GM19468 (cell line): Measurements from ENCODE around the gene NEU1.
A peak's percentile ranks its signal among the peaks of the same experiment; 100 is the strongest.
"Not testable (repeated sequence)": the region's sequence is repeated elsewhere in the genome, so short reads cannot be mapped to it uniquely, and the experiment has no call there.

Source experiments
- ATAC-seq: cut with Tn5 transposase; IDR thresholded peaks from one replicate; pipeline ENCODE4 v1.9.1; 2021; ENCODE audit warnings: mild to moderate bottlenecking, moderate library complexity, moderate number of reproducible peaks; ENCODE audit not compliant: unreplicated experiment; ENCODE audit errors: extremely low read depth

Gene NEU1

DNA sequence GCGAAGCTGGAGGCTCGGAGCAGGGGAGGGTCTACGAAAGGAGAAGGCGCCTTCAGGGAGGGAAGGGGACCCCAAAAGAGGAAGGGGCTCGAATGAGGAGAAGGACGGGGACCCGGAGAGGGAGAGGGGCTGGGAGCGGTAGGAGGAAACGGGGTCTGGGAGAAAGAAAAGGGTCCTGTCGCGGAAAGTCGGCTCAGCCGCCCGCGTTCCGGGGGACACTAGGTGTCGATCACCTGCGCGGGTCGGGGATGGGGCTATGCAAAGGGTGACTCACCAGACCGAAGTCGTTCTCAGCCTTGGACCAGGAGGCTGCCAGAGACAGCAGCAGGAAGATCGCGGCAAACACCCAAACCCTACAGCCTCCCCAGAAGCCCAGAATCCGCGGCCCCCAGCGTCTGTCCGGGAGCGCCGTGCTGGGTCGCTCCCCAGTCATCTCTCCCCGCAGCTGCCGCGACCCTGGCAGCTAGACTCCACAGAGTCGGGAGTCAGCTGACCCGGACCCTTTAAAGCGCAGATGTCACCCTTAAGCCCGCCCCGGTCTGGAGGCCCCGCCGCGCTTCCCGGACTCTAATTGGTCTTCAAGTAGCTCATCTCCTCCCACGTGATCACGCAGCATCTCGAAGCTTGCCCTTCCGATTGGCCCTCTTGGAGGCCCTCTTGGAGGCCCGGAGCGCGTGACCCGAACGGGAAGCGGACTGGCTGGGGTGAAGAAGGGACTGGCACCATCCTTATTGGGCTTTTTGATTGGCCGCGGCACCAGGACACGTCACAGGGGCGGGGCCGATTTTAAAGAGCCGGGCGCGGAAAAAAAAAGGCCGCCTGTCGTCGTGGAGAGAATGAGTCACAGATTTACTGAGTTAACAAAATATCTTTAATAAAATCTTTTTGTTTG, at the start of gene NEU1:
NEU1 (minus strand) TSS at position 478 of the 892 bp plus-strand sequence; CDS start at position 433, 45 bp downstream.
- peak; percentile 89 for ATAC-seq

DNA sequence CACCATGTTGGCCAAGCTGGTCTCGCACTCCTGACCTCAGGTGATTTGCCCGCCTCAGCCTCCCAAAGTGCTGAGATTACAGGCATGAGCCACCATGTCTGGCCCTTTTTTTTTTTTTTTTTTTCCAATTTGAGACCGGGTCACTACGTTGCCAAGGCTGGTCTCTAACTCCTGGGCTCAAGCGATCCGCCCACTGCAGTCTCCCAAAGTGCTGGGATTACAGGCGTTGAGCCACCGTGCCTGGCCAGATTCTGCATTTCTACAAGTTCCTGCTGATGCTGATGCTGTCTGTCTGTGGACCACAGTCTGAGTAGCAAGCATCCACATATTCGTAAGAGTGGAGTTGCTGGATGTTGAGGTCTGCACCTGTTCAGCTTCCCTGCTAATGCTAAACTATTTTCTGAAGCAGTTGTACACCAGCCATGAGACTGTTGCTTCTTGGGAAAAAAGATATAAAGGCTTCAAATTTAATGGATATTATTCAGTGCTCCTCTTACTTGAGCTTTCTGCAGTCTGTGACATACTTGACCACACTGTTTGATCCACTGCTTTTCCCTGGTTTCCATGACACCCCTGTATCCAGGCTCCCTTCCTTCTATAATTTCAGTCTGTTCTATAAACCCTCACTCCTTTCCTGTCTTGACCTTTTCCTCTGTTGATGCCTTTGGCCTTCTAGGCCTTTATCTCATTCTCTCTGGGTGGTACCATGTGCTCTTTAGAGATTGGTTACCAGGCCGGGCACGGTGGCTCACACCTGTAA, 49.4 kb upstream of the NEU1 start:
- no peak for ATAC-seq

DNA sequence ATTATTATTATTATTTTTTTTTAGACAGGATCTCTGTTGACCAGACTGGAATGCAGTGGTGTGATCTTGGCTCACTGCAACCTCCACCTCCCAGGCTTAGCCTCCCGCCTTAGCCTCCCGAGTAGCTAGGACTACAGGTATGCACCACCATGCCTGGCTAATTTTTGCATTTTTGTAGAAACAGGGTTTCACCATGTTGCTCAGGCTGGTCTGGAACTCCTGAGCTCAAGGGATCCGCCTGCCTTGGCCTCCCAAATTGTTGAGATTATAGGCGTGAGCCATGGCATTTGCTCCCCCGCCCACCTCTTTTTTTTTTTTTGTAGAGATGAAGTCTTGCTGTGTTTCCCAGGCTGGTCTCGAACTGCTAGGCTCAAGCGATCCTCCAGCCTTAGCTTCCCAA, 46.7 kb upstream of the NEU1 start:
- not testable (repeated sequence) for ATAC-seq

DNA sequence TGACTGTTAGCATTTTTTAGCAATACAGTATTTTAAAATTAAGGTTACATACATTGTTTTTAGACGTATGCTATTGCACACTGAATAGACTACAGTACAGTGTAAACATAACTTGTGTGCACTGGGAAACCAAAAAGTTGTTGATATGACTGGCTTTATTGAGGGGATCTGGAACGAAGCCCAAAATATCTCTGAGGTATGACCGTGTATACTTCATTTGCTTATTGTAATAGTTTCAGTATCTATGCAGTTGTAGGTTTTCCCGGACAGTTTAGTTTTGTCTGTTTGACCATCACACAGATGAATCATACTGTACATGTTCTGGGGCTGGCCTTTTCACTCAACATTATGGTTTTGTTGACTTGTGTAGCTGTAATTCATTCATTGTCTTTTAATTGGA, 46.2 kb upstream of the NEU1 start:
- no peak for ATAC-seq

DNA sequence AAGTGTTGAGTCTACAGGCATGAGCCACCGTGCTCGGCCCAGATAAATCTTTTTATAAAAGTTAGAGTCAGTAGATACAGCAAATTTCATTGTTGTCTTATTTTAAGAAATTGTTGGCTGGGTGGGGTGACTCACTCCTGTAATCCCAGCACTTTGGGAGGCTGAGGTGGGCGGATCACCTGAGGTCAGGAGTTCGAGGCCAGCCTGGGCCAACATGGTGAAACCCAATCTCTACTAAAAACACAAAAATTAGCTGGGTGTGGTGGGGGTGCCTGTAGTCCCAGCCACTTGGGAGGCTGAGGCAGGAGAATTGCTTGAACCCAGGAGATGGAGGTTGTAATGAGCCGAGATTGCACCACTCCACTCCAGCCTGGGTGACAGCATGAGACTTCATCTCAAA, 45.6 kb upstream of the NEU1 start:
- not testable (repeated sequence) for ATAC-seq

DNA sequence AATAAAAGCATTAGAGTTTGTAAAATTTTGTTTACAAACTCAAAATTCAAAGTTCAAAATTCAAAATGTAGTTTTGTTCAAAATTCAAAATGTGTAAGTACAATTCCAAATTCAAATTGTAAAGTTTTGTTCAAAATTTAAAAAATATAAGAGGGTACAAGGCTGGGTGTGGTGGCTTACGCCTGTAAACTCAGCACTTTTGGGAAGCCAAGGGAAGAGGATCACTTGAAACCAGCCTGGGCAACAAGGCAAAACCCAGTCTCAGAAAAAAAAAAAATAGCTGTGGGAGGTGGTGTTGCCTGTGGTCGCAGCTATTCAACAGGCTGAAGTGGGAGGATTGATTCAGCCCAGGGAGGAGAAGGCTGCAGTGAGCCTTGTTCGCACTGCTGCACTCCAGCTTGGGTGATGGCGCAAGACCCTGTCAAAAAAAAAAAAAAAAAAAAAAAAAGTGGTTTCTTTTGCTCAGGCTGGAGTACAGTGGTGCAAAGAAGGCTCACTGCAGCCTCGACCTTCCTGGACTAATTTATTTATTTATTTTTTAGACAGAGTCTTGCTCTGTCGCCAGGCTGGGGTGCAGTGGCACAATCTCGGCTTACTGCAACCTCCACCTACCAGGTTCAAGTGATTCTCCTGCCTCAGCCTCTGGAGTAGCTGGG, 44.7 kb upstream of the NEU1 start:
- no peak for ATAC-seq

DNA sequence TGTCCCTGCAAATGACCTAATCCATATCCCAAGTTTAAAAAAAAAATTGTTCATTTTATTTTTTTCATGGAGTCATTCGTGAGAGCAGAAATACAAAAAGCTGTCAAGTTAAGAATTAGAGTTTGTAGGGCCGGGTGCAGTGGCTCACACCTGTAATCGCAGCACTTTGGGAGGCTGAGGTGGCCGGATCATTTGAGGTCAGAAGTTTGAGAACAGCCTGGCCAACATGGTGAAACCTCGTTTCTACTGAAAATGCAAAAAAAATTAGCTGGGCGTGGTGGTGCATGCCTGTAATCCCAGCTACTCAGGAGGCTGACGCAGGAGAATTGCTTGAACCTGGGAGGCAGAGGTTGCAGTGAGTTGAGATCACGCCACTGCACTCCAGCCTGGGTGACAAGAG, 44.1 kb upstream of the NEU1 start:
- not testable (repeated sequence) for ATAC-seq

DNA sequence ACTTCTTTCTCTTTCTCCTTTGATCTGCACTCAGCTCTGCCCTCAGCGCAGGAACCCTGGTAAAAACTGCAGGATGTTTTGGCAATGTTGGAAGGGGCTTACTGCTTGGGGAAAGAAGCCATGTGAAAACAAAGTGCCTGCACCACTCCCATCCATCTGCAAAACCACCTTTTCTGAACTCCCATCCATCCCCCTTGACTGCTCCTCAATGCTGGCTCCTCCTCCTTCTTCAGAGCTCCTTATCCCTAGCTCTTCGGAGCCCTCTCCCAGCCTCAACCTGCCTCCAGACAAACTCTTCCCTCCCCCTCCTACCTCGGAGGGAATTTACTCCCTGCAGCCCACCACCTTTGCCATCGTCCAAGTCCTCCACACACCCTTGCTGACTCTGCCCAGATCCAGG, 43.5 kb upstream of the NEU1 start:
- ATAC-seq: no peak

DNA sequence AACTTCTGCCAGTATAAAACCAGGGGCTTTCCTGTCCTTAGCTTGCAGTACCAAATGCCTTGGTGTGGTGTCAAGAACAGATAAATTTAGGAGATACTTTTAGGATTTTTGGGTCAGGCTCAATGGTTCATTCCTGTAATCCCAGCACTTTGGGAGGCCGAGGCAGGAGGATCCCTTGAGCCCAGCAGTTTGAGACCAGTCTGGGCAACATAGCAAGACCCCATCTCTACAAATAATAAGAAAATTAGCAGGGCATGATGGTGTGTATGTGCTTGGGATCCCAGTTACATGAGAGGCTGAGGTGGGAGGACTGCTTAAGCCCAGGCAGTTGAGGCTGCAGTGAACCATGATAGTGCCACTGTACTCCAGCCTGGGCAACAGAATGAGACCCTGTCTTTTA, 42.4 kb upstream of the NEU1 start:
- ATAC-seq: no peak

DNA sequence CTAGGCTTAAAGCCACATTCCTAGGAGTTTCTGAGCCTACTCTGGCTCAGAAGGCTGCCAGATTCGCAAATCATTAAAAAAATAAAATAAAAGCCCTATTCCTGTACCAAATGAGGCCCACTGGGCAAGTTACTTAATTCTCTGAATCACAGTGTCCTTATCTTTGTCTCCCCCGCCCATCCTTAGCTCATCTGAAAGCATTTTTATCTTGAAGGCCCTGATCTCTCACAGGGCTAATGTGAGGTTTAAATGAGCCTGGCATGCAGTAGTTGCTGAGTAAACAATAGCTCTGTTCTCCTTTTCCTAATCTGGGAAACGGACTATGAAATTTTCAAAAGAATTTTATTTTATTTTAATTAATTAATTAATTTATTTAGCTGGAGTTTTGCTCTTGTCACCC, 41.3 kb upstream of the NEU1 start:
- no peak for ATAC-seq

DNA sequence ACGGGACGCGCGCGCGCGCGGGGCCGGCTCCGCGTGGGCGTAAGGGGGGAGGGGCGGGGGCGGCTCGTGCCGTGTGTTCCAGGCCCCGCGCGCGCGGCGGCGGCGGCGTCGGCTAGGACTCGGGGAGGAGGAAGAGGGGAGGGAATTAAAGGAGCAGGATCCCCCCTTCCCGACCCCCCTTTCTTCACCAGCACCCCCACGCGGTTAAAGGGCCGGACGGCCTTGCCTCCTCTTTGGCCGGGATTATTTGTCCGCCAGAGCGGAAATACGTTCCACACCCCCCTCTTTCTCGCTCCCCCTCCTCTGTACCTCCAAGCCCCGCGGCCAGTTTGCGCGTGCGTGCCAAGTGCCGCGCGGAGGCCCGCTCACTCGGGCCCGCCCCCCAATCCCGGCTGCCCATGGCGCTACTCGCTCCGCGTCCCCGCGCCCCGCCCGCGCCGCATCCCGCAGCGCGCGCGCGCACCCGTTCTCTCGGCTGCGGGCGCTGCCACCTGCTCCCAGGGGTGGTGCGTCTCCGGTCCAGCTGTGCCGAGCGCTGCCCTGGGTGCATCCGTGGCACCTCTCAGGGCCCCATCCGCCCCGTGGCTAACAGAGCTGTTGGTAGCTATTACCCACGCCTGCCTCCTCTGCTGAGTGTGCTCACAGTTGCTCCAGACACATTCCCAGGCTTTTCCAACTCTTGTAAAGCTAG, 39.5 kb upstream of the NEU1 start, which contains the start of gene ZBTB12:
ZBTB12 (minus strand) TSS at position 134 of the 691 bp plus-strand sequence. CDS start 781 bp downstream, outside the sequence.
- peak; percentile 59 for ATAC-seq

DNA sequence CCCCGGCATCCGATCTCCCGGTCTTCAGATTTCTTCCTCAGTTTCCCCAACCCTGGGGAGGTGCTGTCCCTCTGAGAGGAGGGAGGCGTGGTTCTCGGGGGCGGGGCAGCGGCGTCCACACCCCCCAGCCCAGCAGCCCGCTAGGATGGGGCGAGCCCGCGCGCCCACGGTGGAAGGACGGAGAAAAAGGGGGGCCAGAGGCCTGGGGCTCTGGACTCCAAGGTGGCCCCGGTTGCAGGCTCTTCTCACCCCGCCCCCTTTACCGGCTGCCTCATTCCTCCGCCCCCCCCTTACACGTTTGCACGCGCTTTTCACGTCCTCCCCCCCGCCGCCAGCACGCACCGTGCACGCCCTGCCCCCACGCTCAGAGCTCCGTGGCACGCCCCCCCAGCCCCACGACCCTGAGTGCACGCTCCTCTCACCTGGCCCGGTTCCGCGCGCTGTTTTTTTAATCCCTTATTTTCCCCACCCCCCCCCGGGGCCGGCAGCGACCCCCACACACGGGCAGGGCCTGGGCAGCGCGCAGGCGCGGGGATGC, 38.9 kb upstream of the NEU1 start:
- no peak for ATAC-seq

DNA sequence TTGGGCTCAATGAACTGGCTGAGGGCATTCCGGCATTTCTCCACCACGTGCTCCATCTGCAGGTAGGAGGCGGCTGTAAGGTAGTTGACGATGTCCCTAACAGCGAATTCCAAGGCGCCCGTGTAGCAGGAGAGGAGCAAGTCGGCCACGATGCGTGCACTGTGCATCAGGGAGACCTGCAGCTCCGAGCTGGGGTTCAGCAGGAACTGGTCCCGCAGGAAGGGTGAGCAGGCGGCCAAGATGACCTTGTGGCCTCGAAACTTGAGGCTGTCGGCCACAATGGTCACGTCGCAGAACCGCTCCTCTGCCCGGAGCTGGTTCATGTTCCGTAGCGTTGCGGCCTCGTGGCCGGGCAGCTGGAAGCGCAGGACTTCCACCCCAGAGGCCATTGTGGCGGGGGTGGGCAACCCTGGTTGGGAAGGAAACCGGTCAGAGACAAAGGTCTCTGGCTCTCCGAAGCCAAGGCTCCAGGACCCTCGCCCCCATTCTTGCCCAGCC, 38.3 kb upstream of the NEU1 start:
- no peak for ATAC-seq

DNA sequence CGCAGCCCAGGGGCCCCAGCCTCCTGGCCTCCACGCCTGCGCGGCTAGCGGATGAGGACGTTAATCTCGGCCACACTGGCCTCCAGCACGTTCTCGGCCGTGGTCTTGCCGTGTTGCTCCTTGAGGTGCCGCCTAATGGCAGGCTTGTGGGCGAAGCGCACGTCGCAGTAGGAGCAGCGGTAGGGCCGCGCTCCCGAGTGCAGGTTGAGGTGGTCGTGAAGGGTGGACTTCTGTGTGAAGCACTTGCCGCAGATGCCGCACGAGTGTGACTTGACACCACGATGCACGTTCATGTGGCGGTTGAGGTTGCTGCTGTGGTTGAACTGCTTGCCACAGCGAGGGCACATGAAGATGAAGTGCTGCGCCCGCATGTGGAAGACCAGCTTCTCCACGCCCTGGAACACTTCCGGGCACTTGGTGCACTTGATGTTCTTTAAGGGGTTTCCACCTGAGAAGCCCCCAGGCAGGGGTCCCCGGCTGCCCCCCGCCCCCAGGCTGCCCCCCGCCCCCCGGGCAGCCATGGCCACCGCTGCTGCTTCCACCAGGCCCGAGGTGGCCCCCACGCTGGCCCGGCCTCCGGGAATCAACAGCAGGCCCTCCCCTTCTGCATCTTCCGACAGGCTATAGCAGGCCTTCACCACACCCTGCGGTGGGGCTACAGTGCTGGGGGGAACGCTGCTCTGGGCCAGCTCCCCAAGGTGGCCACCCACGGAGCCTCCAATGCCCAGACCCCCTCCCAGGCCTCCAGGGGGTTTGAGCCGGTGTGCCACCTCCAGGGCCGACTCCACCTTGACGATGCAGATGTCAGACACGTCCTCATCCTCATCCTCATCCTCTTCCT, 37.5 kb upstream of the NEU1 start:
- no peak for ATAC-seq

DNA sequence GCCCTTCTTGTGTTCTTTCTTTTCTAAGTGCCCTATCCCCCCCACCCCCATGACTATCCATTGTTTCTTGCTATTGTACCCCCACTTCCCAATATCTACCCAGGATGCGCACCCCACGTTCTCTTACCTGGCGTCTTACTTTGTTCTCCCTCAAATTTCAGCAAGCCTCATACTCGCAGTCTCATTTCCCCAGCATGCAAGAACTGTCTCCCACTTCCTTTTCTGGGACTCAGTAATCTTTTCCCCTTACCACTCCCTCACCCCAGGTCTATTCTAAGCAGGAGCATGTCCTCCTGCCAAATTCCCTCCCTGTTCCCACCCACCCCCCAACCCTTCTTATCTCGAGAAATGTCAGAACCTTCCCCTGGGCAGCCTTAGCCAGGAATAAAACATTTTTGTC, 36.6 kb upstream of the NEU1 start:
- ATAC-seq: no peak

DNA sequence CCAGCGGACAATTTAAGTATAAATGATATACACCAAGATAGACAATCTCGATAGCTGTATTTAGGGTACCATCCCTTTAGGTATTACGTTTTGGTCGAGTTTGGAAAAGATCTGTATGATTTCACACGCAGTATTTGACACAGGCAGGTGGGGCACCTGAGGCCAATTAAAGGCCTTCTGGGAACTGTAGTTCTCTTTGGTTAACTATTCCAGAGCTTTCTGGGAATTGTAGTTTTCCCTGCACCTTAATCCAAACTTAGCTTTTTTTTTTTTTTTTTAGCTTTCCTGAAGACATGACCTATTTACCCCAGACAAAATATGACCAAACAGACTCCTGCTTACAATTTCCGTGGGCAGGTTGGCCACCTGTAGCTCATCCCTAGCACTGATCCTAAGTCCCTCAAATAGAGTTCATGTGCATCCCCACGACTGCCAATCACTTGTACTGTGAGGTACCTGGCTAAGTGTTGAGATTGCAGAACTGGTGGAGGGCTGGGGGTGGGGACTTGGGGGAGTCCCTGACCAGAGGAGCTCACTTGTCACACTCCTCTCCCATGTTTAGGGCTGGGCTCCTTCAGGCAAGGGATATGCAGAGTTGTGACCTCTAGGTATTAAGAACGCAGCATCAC, 35.9 kb upstream of the NEU1 start:
- ATAC-seq: no peak

DNA sequence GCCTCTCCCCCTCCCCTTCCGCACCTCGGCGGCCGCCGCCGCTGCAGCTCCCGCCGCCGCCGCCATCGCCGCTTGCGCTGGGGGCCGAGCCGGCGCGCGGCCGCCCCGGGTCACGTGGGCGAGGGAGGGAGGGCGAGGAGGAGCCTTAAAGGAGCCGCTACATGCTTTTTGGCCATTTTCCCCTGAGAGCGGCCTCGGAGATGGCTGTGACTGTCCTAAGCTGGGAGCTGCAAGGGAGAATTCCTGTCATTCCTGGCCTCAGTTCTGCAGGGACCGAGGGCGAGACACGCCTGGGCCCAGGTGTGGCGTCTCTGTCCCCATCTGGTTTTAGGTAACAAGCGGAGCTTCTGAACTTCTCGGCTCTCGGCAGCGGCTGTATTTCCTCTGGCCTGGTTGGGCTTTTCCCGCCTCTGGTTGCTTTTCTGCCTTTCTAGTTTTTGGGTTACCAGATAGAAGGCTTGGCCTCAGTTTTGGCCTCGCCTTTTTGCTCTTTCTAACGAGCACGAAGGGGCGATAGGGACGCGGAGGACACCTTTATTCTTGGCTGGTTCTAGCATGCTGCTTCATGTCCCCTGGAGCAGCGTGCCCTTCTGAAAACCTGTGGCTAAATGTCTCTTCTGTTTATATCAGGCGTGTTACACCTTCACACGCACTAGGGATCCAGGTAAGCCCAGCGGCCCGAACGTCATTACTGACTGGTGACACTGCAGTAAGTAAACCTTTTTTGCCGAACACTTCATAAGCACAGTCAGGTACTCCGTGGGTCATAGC, 35.2 kb upstream of the NEU1 start, which contains the start of gene EHMT2:
EHMT2 (minus strand) TSS at position 87 of the 771 bp plus-strand sequence; CDS start at position 66, 21 bp downstream.
- no peak for ATAC-seq
